GM19023 (cell line): ENCODE results near the gene ZBTB18.
"Not testable (repeated sequence)": the region's sequence is repeated elsewhere in the genome, so short reads cannot be mapped to it uniquely, and the experiment has no call there.

ENCODE experiments used
- ATAC-seq: cut with Tn5 transposase; IDR thresholded peaks from one replicate; pipeline ENCODE4 v1.9.1; 2021; ENCODE audit warnings: mild to moderate bottlenecking, moderate library complexity; ENCODE audit not compliant: unreplicated experiment

ZBTB18 gene

DNA sequence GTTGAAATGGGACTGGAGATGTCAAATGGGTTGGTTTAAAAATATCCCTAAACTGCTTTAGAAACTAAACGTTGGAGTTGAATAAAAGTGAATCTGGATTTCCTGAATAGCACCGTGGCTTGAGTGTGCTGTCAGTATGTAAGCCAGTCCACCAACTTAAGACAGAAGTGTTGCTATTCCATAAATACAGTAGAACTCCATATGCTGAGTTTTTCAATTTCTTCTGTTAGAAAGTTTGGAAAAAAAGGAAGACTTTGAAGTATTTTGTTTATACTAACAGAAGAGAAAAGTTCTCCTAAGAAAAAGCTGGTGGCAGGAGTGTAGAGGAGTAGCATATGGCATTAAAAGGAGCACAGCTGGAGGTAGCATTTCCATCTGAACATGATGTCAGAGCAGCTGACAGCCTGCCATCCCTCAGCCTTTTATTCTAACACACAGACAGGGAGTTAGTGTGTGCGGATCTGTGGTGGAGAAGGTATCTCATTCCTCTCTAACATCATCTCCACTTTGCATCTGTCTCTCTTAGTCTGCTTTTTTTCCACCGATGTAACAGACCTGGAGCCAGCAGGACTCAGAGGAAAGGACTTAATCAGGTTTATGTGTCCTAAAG, at the start of gene ZBTB18:
Gene ZBTB18 (plus strand): TSS at position 449 of the 610 bp plus-strand sequence. CDS start 149 bp downstream, at position 598.
- ATAC-seq: no peak

GRCh38 chr1:244002721-244003120, 48.4 kb upstream of the ZBTB18 start:
- ATAC-seq: no peak

DNA sequence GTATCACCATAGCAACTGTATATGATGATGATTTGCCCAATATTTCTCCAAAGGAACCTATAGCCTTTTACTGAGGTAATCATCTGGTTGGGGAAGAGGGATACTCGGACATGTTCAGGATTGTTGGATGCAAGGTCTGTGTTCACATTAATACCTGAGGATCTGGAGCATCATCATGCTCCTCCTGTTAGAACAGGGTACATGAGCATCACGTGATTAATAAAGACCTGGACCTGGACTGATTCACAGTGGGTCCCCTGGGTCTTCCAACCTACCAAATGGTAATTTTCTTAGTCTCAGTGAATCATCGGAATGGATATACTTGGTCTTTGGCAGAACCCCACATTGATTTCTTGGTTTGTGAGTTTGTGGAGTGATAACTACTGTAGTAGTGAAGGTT, 45.6 kb upstream of the ZBTB18 start:
- no peak for ATAC-seq

DNA sequence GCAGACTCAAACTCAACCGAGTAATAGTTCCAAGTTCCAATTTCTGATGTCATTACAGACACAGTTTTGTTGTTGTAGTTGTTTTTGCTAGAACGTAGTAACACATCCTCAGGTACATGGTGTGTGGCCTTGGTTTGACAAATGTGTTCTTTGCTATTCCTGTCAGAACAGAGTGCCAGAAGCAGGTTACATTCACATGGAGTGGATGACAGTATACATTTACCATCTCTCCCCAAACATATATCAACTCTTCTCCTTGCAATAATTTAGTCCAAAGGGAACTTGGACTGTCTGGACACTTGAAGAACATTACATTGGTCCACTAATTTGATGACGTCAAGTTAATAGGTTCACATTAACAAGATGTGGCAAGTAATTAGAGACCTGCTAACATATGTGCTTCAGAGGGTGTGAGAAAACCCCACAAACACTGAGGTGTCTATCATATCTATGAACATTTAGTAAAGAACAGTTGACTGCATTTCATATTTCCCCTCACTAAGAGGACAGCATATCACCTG, 44.6 kb upstream of the ZBTB18 start:
- ATAC-seq: no peak

GRCh38 chr1:244006961-244007360, 44.1 kb upstream of the ZBTB18 start:
- ATAC-seq: no peak

DNA sequence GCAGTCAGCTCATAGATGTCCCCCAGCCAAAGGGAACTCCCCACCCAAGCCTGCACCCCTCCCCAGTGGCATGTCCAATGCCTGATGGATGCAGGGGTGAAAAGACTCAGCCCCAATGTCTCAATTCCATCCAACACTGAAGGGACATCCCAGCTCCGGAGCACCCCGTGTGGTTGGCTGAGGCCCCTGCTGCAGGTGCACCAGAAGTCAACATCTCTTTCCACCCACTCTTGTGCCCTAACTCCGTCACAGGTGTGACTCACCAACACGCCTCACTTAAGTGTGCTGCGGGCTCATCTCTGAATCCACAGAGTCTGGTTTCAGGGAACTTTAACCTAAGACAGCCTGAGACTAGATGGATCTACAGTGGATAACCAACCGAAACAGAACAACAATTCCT, 40.9 kb upstream of the ZBTB18 start:
- no peak for ATAC-seq

GRCh38 chr1:244010703-244011123, 40.4 kb upstream of the ZBTB18 start:
- no peak for ATAC-seq

- ATAC-seq: no peak
These were observed 39.8 kb upstream of the ZBTB18 start for GRCh38 chr1:244011271-244011670.

DNA sequence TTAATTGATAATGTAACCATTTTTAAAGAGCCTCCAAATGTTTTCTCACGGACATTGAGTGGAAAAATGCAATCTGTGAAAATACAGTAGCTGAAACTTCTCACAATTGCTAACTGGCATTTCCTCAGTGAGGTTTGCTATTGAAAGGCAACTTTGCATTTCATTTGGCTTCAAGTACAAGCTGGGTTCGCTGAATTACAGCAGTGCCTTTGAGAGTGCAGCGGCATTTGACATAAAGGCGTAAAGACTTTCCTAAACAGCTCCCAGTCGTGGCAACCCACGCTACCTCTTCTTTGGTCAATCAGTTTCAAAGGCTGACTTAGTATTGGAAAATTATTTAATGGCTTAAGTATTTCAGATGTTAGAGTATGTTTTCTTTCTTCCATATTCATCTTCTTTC, 39.3 kb upstream of the ZBTB18 start:
- no peak for ATAC-seq

- ATAC-seq: no peak
These were observed 38.9 kb upstream of the ZBTB18 start for GRCh38 chr1:244012202-244012601.

DNA sequence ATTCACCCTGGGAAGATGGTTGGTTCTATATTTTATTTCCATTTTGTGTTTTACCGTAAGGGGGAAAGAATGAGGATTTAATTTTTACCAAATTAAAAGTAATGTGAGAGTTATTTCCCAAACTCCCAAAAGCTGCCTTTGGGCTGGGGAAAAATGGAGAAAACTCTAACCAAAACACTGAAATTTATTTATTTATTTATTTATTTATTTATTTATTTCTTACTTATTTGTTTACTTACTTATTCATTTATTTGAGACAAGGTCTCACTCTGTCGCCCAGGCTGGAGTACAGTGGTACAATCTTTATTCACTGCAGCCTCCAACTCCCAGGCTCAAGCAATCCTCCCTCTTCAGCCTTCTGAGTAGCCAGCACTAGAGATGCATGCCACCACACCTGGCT, 38.0 kb upstream of the ZBTB18 start:
- no peak for ATAC-seq

GRCh38 chr1:244014862-244015261, 36.2 kb upstream of the ZBTB18 start:
- ATAC-seq: not testable (repeated sequence)

DNA sequence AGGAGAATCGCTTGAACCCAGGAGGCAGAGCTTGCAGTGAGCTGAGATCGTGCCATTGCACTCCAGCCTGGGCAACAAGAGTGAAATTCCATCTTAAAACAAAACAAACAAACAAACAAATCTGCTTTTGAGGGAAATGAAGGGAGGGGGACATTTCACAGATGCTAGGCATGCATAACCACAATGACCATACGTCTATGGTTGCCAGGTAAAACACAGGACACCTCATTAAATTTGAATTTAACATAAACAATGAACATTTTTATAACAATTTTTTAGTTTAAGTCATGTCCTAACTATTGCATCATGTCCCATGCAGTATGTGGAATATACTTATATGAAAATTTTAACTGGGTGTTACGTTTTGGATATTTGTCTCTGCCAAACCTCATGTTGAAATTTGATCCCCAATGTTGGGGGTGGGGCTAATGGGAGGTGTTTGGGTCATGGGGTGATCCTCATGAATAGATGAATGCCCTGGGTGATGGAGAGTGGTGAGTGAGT, 31.0 kb upstream of the ZBTB18 start:
- ATAC-seq: no peak

DNA sequence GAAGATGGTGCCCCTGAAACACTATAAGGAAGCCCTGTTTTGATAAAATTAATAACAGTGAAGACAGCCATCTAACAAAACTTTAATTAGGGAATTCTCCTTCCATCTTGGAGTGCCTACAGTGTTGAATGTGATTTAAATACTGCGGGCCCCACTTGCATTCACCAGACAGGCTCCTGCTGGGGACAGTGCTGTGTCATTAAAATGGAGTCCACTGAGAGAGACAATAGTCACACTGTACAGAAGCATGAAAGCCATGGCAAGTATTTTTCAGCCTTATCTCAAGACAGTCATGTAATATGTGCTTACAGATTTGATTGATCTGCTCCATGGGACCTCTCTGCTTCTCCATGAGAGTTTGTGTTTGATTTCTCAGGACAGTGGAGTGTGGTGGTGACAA, 29.7 kb upstream of the ZBTB18 start:
- ATAC-seq: no peak

DNA sequence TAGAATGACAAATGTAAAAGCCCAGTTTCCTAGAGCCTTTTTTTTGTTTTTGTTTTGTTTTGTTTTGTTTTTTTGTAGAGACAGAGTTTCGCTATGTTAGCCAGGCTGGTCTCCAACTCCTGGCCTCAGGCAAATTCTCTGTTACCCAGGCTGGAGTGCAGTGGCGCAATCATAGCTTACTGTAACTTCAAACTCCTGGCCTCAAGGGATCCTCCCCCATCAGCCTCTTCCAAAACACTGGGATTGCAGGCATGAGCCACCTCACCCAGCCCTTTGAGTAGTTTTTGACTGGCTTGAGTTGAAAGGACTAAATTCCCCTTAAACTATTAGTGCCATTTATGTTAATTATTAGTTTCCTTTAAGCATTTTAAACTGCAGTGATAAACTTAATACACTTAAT, 28.8 kb upstream of the ZBTB18 start:
- no peak for ATAC-seq

DNA sequence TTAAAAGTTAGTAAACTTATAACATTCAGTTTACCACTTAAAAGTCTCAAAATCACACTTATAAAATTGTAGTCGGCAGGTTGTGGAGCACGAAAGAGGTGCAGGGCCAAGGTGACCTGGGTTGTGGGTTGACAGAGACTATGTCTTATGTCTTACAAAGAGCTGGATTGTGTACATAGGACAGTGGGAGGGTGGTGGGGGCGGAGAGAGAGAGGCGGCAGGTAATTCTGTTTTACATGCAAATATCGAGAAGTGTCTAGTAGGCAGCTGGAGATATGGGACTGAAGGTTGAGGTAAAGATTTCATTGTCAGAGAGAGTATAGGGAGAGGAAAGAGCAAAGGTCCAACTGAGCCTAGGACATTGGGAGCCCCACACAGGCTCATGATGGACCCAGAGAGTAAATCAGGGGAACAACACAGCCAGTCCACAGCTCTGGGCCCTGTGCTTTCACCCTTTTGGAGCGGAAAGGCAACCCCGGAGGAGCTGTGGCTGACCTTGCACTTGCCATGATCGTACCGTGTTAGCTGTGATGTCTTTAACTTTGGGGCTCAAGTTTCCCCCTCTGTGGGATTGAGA, 28.1 kb upstream of the ZBTB18 start:
- no peak for ATAC-seq

DNA sequence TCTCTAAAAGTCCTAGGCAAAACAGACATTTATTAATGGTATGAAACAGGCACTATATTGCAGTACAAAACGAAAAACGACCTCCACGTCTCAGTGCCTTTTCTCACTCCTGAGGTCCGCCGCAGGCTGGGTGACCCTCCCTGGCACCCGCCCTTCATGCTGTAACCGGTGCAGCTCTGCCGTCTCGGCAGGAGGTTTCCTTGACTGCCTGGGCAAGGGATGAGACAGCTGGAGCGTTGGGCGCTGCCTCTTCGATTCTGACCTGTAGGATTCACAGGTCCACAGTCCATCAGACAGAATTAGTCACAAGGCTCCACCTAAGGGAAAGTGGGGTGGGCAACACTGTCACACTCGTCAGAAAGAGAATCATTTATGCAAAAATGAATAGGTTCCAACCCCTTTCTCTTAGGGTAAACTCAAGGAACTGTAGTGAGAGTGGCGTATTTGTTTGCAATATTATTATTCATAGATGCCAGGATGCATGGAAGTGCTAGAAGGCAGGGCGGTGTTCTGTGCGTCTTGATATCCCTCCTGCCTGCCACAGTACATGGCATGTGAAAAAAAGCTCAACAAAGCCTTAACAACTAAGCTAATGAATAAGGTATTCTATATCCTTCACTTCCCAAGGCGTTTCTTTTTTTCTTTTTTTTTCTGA, 23.5 kb upstream of the ZBTB18 start:
- no peak for ATAC-seq

DNA sequence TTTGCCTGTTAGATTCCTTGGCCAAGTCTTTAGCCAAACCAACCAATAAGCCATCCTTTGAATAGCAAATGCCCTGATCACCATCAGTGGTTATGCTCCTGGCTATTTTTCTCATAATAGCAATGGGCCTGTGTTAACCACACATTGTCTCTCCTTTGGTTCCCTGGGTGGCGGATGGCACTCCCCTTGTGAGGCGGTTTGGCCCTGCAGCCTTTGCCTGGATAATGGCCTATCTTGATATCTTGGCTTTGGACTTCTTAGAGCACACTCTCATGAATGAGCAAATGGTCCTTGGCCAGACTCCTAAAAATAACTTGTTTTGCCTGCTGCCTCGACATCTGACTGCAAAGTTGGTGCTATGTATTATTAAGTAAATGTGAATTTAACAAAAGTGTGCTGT, 22.4 kb upstream of the ZBTB18 start:
- ATAC-seq: no peak

DNA sequence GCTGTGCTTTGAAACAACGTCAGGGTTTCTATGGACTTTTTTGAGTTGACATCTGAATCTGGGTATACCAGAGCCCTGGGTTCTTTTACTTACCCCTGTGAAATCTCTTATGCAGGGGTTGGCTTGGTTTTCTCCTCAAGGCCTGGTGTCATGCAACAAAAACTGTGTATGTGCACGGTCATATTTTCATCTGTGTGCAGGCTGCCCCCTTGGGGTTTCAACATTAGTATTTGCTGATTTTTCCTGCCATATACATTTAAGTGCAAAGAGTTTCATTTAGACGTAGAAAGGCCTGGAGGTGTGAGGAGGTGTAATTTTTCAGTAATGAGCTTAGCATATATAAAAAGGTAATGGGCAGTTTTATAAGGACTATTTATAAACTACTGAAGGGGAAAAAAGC, 22.0 kb upstream of the ZBTB18 start:
- no peak for ATAC-seq

GRCh38 chr1:244030481-244031040, 20.5 kb upstream of the ZBTB18 start:
- no peak for ATAC-seq

DNA sequence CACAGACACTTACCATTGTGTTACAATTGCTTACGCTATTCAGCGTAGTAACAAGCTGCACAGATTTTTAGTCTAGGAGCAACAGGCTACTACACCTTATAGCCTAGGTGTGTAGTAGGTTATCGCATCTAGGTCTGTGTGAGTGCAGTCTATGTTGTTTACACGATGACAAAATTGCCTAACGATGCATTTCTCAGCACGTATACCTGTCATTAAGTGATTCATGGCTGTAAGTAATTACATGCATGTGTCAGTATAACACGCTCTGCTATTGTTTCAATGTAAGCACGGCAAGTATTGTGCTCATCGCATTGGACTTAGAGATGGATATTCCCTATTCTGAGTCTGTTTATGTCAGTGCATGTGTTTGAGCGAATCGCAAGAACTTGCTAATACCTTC, 15.7 kb upstream of the ZBTB18 start:
- ATAC-seq: no peak

DNA sequence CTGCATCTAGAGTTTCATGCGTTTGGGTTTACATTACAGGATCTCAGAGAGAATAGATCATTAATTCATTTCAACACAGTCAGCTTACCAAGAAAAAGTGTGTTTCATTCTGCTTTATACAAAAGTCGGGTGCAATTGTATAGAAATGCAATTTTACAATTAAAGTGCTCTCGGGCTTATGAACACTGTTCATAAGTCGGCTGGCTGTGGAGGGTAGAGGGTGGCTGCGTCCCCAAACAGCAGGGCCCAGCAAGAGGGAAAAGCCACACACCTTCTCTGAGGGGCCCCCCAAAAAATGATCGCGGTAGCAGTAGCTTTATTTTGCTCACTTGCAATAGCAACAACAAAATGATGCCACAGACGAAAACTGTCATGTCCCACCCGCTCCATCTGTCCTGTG, 13.8 kb upstream of the ZBTB18 start:
- no peak for ATAC-seq
